ENCODE results near the gene COL6A2.
"Not testable (repeated sequence)": the region's sequence is repeated elsewhere in the genome, so short reads cannot be mapped to it uniquely, and the experiment has no call there.

The COL6A2 gene

GRCh38 chr21:46127239-46128105 is 29.6 kb downstream of the COL6A2 start:
- DNase-seq, result no peak

GRCh38 chr21:46128106-46128932 is 30.4 kb downstream of the COL6A2 start:
- DNase-seq, result no peak

- DNase-seq, result no peak
Measured at GRCh38 chr21:46128933-46129571, 31.1 kb downstream of the COL6A2 start.

GRCh38 chr21:46129846-46130651 is 32.1 kb downstream of the COL6A2 start:
- no peak for DNase-seq

GRCh38 chr21:46130831-46131587 is 33.1 kb downstream of the COL6A2 start:
- DNase-seq, result no peak

GRCh38 chr21:46131588-46131837 is 33.6 kb downstream of the COL6A2 start:
- DNase-seq, result no peak

- DNase-seq, result no peak
Measured at GRCh38 chr21:46131838-46132651, 34.1 kb downstream of the COL6A2 start.

GRCh38 chr21:46135782-46136395 is 38.0 kb downstream of the COL6A2 start:
- no peak for DNase-seq

GRCh38 chr21:46136739-46137349 is 38.9 kb downstream of the COL6A2 start:
- no peak for DNase-seq

- DNase-seq, result no peak
Measured at GRCh38 chr21:46137908-46138307, 40.0 kb downstream of the COL6A2 start.

GRCh38 chr21:46138383-46138970 is 40.6 kb downstream of the COL6A2 start:
- no peak for DNase-seq

- DNase-seq, result no peak
Measured at GRCh38 chr21:46139686-46140085, 41.8 kb downstream of the COL6A2 start.

GRCh38 chr21:46140352-46141003 is 42.6 kb downstream of the COL6A2 start:
- DNase-seq, result not testable (repeated sequence)

- no peak for DNase-seq
Measured at GRCh38 chr21:46141767-46142581, 44.1 kb downstream of the COL6A2 start.

- DNase-seq, result no peak
Measured at GRCh38 chr21:46142582-46143473, 44.9 kb downstream of the COL6A2 start.

- no peak for DNase-seq
Measured at GRCh38 chr21:46144464-46145070, 46.7 kb downstream of the COL6A2 start.
